HCEC 1CT (cell line): ENCODE data around the gene FBRSL1.
"Not testable (repeated sequence)": the region's sequence is repeated elsewhere in the genome, so short reads cannot be mapped to it uniquely, and the experiment has no call there.

Experiments used
- DNase-seq: peaks from one replicate; pipeline ENCODE4 v3.0.0-alpha.2; 2017

FBRSL1 gene

GRCh38 chr12:132489602-132490266 is at the start of gene FBRSL1:
TSS of gene FBRSL1 (plus strand) at chr12:132490151.
- peak; percentile 87 for DNase-seq

- DNase-seq = not testable (repeated sequence)
Observed at GRCh38 chr12:132440420-132440819, 49.5 kb upstream of the FBRSL1 start.

- no peak for DNase-seq
Observed at GRCh38 chr12:132441871-132442863, 47.8 kb upstream of the FBRSL1 start.

GRCh38 chr12:132443091-132443490 is 46.9 kb upstream of the FBRSL1 start:
- no peak for DNase-seq

- no peak for DNase-seq
Observed at GRCh38 chr12:132444283-132444682, 45.7 kb upstream of the FBRSL1 start.

GRCh38 chr12:132444957-132445883 is 44.7 kb upstream of the FBRSL1 start:
- no peak for DNase-seq

GRCh38 chr12:132445884-132446632 is 43.9 kb upstream of the FBRSL1 start:
- DNase-seq = no peak

- no peak for DNase-seq
Observed at GRCh38 chr12:132446633-132447326, 43.2 kb upstream of the FBRSL1 start.

GRCh38 chr12:132447327-132447720 is 42.6 kb upstream of the FBRSL1 start:
- no peak for DNase-seq

- no peak for DNase-seq
Observed at GRCh38 chr12:132447731-132448462, 42.1 kb upstream of the FBRSL1 start.

GRCh38 chr12:132448463-132448820 is 41.5 kb upstream of the FBRSL1 start:
- no peak for DNase-seq

- DNase-seq = no peak
Observed at GRCh38 chr12:132449565-132450417, 40.2 kb upstream of the FBRSL1 start.

- no peak for DNase-seq
Observed at GRCh38 chr12:132450418-132451171, 39.4 kb upstream of the FBRSL1 start.

- DNase-seq = no peak
Observed at GRCh38 chr12:132451172-132451835, 38.6 kb upstream of the FBRSL1 start.

- no peak for DNase-seq
Observed at GRCh38 chr12:132451836-132452195, 38.1 kb upstream of the FBRSL1 start.

- DNase-seq = no peak
Observed at GRCh38 chr12:132452596-132453350, 37.2 kb upstream of the FBRSL1 start.

GRCh38 chr12:132453361-132454192 is 36.4 kb upstream of the FBRSL1 start:
- no peak for DNase-seq
